HG02642 (cell line): ENCODE results near the gene ATP6V0E2.

Source experiments
- ATAC-seq: cut with Tn5 transposase; IDR thresholded peaks from one replicate; pipeline ENCODE4 v1.9.1; 2021; ENCODE audit warnings: mild to moderate bottlenecking; ENCODE audit not compliant: unreplicated experiment, poor library complexity

The ATP6V0E2 gene

GRCh38 chr7:149860821-149861727 lies 12.7 kb upstream of the ATP6V0E2 start:
- no peak for ATAC-seq

- ATAC-seq, result no peak
Measured at GRCh38 chr7:149861728-149862045, 12.1 kb upstream of the ATP6V0E2 start.

GRCh38 chr7:149862156-149862555 lies 11.6 kb upstream of the ATP6V0E2 start:
- no peak for ATAC-seq

- no peak for ATAC-seq
Measured at GRCh38 chr7:149863500-149863899, 10.3 kb upstream of the ATP6V0E2 start.

GRCh38 chr7:149864023-149864422 lies 9.7 kb upstream of the ATP6V0E2 start:
- no peak for ATAC-seq

GRCh38 chr7:149864751-149865150 lies 9.0 kb upstream of the ATP6V0E2 start:
- ATAC-seq, result no peak

GRCh38 chr7:149865437-149865836 lies 8.3 kb upstream of the ATP6V0E2 start:
- no peak for ATAC-seq

- ATAC-seq, result no peak
Measured at GRCh38 chr7:149866139-149866778, 7.5 kb upstream of the ATP6V0E2 start.

- ATAC-seq, result no peak
Measured at GRCh38 chr7:149866779-149867447, 6.9 kb upstream of the ATP6V0E2 start.

- no peak for ATAC-seq
Measured at GRCh38 chr7:149867762-149868622, 5.8 kb upstream of the ATP6V0E2 start.

GRCh38 chr7:149868623-149869290 lies 5.0 kb upstream of the ATP6V0E2 start:
- no peak for ATAC-seq

GRCh38 chr7:149869291-149869650 lies 4.5 kb upstream of the ATP6V0E2 start:
- ATAC-seq, result no peak

GRCh38 chr7:149869867-149870266 lies 3.9 kb upstream of the ATP6V0E2 start:
- no peak for ATAC-seq

GRCh38 chr7:149870274-149870673 lies 3.5 kb upstream of the ATP6V0E2 start:
- ATAC-seq, result no peak

- ATAC-seq, result no peak
Measured at GRCh38 chr7:149870701-149871483, 2.9 kb upstream of the ATP6V0E2 start.

GRCh38 chr7:149871576-149871975 lies 2.2 kb upstream of the ATP6V0E2 start:
- no peak for ATAC-seq

- ATAC-seq, result no peak
Measured at GRCh38 chr7:149872419-149873073, 1.2 kb upstream of the ATP6V0E2 start.

- no peak for ATAC-seq
Measured at GRCh38 chr7:149873970-149874643, 338 bp downstream of the ATP6V0E2 start.
